Measurements from ENCODE around the gene ATPAF2. TPM values are rescaled to one million over a fixed set of nuclear protein-coding genes. Genes with fewer than 3 reads are reported as not detected.

Gene ATPAF2
- polyA plus RNA-seq, 2 of the 4 experiments (the other 2 are of a cell fraction), result 20.0 to 21.4 TPM

GRCh38 chr17:18074566-18075272 lies 35.8 kb upstream of the ATPAF2 start:
- DNase-seq (ENCODE audit: low read depth in 1 of 2, low spot score in 1 of 2) (no peak), ATAC-seq (no peak; a peak in 1 of 6 replicates), FAIRE-seq (peak; percentile 67)
- ChIA-PET CTCF (interaction anchor here (0.9 kb wide), 1 partner anchor 8 kb away, joined by 3 read pairs; no protein-coding TSS in a partner anchor), POLR2A (no interaction called here)
- Histone ChIP-seq H3K27ac (no peak overlapping the region), H3K4me1 (peaks cover 6% of the 10 kb centered on the region; the same call in 1 of the 3 replicates), H3K4me2 (no peak overlapping the region), H3K9me3 (no peaks in the 10 kb centered on the region), H3K4me3 (no peak overlapping the region)
- TF ChIP-seq EHMT2 (IDR thresholded peaks at IDR 0.05; ENCODE audit: low read depth) (no peak), FOXS1 (CRISPR knock-in tag; IDR thresholded peaks at IDR 0.05) (no peak), PHF8 (IDR thresholded peaks at IDR 0.05; ENCODE audit: borderline replicate concordance, low read depth) (no peak), MAFK (IDR thresholded peaks at IDR 0.05; ENCODE audit: partially characterized antibody) (peak; percentile 31)
- WGBS (ENCODE audit: missing lambda C conversion rate), result 77% methylated on average over 6 of the region's 6 CpGs

DNA sequence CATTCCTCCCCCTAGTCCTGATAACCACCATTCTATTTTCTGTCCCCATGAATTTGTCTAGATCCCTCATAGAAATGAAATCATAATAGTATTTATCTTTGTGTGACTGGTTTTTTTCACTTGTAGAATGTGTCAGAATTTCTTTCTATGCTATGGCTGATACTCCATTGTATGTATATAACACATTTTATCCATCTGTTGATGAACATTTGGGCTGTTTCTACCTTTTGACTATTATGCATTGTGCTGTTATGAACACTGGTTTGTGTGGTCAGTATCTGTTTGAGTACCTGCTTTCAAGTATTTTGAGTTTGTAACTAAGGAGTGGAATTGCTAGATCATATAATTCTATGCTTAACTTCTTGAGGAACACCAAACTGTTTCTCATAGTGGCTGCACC lies 32.8 kb upstream of the ATPAF2 start:
- H3K9me3 ChIP-seq, result no peaks in the 10 kb centered on the region
- TF ChIP-seq RFX5 (IDR thresholded peaks at IDR 0.05), result no peak
- CTCF ChIA-PET, result interaction anchor here (1.3 kb wide), 1 partner anchor 13 kb away, joined by 3 read pairs; no protein-coding TSS in a partner anchor
- peak; percentile 79 for FAIRE-seq
- no peak for ATAC-seq
- no peak overlapping the region for H3K4me2 ChIP-seq
- no peak for DNase-seq (ENCODE audit: low read depth in 1 of 2, low spot score in 1 of 2)
- H3K4me3 ChIP-seq, result no peak overlapping the region
- peaks cover 12% of the 10 kb centered on the region; the same call in 1 of the 3 replicates for H3K4me1 ChIP-seq
- POLR2A ChIA-PET, result no interaction called here
- no peak overlapping the region for H3K27ac ChIP-seq

DNA sequence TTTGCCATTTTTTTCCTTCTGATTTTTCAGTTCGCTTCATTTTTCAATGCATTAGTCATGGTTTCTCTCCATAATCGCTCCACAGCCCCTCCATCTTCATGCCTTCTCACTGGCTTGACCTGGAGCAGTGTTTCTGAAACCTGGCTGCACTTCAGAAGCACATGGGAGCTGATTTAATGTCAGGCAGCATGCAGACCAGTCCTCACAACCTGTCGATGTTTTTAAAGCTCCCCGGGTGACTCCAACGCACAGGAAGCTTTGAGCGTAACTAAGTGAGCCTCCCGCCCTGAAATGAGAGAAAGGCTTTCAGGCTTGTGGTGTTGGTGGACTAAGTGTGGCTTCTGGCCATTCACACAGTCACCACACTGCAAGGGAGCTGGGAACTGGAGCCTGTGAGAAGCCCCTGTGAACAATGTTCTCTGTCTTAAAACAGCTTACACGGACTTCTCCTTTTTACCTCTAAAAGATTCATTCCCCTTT lies 31.9 kb upstream of the ATPAF2 start:
- TF ChIP-seq RARB (CRISPR knock-in tag; IDR thresholded peaks at IDR 0.05), result no peak
- TF ChIP-seq FOXS1 (CRISPR knock-in tag; IDR thresholded peaks at IDR 0.05), result no peak
- no peak for TF ChIP-seq HOXA7 (CRISPR knock-in tag; IDR thresholded peaks at IDR 0.05)
- TF ChIP-seq, protein P1, sequence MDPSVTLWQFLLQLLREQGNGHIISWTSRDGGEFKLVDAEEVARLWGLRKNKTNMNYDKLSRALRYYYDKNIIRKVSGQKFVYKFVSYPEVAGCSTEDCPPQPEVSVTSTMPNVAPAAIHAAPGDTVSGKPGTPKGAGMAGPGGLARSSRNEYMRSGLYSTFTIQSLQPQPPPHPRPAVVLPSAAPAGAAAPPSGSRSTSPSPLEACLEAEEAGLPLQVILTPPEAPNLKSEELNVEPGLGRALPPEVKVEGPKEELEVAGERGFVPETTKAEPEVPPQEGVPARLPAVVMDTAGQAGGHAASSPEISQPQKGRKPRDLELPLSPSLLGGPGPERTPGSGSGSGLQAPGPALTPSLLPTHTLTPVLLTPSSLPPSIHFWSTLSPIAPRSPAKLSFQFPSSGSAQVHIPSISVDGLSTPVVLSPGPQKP (IDR thresholded peaks at IDR 0.05; ENCODE audit: low read depth, low read length), result no peak
- no peak for TF ChIP-seq POLR2A (IDR thresholded peaks at IDR 0.05; ENCODE audit: low read length)
- TF ChIP-seq ZNF302 (CRISPR knock-in tag; IDR thresholded peaks at IDR 0.05), result no peak
- TF ChIP-seq SREBF2 (IDR thresholded peaks at IDR 0.05), result no peak
- Histone ChIP-seq H3K4me1 (peaks cover 12% of the 10 kb centered on the region; the same call in 1 of the 3 replicates), H3K4me2 (no peak overlapping the region), H3K4me3 (no peak overlapping the region), H3K9me3 (no peaks in the 10 kb centered on the region), H3K27ac (no peak overlapping the region)
- ATAC-seq (peak in 1 of 2 experiments; percentile 51; a peak in 2 of 6 replicates), DNase-seq (ENCODE audit: low read depth in 1 of 2, low spot score in 1 of 2) (no peak), FAIRE-seq (no peak)
- ChIA-PET POLR2A (no interaction called here), CTCF (interaction anchor here (0.6 to 3.6 kb wide), 3 partner anchors 14 to 1042 kb away, joined by 3 to 12 read pairs (median 5); no protein-coding TSS in a partner anchor)
- WGBS (ENCODE audit: missing lambda C conversion rate), result 45% methylated on average over 8 of the region's 8 CpGs

DNA sequence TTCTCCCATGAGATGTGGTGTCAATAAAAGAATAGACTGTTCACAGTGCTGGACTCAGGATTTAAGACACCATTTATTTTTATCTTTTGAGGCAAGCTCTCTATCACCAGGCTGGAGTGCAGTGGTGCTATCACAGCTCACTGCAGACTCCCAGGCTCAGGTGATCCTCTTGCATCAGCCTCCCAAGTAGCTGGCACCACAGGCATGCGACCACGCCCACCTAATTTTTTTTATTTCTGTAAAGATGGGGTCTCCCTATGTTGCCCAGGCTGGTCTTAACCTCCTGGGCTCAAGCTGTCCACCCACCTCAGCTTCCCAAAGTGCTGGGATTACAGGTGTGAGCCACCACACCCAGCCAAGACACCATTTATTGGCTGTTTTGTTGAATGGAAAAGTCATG lies 30.1 kb upstream of the ATPAF2 start:
- Histone ChIP-seq H3K4me3 (no peak overlapping the region), H3K4me1 (peaks cover 5% of the 10 kb centered on the region; the same call in 1 of the 3 replicates), H3K9me3 (no peaks in the 10 kb centered on the region), H3K4me2 (no peak overlapping the region), H3K27ac (peak overlapping the region in 1 of 2 experiments; percentile 23; a peak in 1 of 6 replicates)
- POLR2A ChIA-PET, result no interaction called here
- CTCF ChIA-PET, result interaction anchor here (1.2 to 3.6 kb wide), 2 partner anchors 24 to 178 kb away, joined by 7 to 12 read pairs; no protein-coding TSS in a partner anchor
- ATAC-seq (no peak), DNase-seq (ENCODE audit: low read depth in 1 of 2, low spot score in 1 of 2) (no peak), FAIRE-seq (no peak)
- no peak for TF ChIP-seq RFX5 (IDR thresholded peaks at IDR 0.05)
- no peak for TF ChIP-seq HEYL (CRISPR knock-in tag; IDR thresholded peaks at IDR 0.05)
- no peak for TF ChIP-seq TFCP2L1 (CRISPR knock-in tag; IDR thresholded peaks at IDR 0.05)
- no peak for TF ChIP-seq HOXB5 (CRISPR knock-in tag; IDR thresholded peaks at IDR 0.05)
- no peak for TF ChIP-seq FOSB (CRISPR knock-in tag; IDR thresholded peaks at IDR 0.05)
- TF ChIP-seq, protein P2, sequence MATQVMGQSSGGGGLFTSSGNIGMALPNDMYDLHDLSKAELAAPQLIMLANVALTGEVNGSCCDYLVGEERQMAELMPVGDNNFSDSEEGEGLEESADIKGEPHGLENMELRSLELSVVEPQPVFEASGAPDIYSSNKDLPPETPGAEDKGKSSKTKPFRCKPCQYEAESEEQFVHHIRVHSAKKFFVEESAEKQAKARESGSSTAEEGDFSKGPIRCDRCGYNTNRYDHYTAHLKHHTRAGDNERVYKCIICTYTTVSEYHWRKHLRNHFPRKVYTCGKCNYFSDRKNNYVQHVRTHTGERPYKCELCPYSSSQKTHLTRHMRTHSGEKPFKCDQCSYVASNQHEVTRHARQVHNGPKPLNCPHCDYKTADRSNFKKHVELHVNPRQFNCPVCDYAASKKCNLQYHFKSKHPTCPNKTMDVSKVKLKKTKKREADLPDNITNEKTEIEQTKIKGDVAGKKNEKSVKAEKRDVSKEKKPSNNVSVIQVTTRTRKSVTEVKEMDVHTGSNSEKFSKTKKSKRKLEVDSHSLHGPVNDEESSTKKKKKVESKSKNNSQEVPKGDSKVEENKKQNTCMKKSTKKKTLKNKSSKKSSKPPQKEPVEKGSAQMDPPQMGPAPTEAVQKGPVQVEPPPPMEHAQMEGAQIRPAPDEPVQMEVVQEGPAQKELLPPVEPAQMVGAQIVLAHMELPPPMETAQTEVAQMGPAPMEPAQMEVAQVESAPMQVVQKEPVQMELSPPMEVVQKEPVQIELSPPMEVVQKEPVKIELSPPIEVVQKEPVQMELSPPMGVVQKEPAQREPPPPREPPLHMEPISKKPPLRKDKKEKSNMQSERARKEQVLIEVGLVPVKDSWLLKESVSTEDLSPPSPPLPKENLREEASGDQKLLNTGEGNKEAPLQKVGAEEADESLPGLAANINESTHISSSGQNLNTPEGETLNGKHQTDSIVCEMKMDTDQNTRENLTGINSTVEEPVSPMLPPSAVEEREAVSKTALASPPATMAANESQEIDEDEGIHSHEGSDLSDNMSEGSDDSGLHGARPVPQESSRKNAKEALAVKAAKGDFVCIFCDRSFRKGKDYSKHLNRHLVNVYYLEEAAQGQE (IDR thresholded peaks at IDR 0.05), result no peak
- TF ChIP-seq HES2 (IDR thresholded peaks at IDR 0.05), result no peak
- TF ChIP-seq, protein P3, sequence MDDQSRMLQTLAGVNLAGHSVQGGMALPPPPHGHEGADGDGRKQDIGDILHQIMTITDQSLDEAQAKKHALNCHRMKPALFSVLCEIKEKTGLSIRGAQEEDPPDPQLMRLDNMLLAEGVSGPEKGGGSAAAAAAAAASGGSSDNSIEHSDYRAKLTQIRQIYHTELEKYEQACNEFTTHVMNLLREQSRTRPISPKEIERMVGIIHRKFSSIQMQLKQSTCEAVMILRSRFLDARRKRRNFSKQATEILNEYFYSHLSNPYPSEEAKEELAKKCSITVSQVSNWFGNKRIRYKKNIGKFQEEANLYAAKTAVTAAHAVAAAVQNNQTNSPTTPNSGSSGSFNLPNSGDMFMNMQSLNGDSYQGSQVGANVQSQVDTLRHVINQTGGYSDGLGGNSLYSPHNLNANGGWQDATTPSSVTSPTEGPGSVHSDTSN (IDR thresholded peaks at IDR 0.05), result no peak
- no peak for TF ChIP-seq CHD4 (IDR thresholded peaks at IDR 0.05; ENCODE audit: borderline replicate concordance)
- 86% methylated on average over 2 of the region's 2 CpGs for WGBS (ENCODE audit: missing lambda C conversion rate)
